Tibial nerve (tissue), 4 donors: ENCODE measurements around the gene DNAJC10.

Experiments
- EP300 ChIP-seq, 2 donors: sonication (generic); formaldehyde crosslinking; IDR thresholded peaks; one replicate each; pipeline ENCODE4 v1.6.1; 2017; ENCODE audit warnings: antibody characterized with exemption in 2 of 2, mild to moderate bottlenecking in 1 of 2
- POLR2A ChIP-seq, 2 donors: fragments of 450-650 bp; IDR thresholded peaks; one replicate each; pipeline ENCODE4 v1.6.1; 2017; ENCODE audit warnings: antibody characterized with exemption in 2 of 2, mild to moderate bottlenecking in 2 of 2, moderate library complexity in 2 of 2
- TF ChIP-seq, protein P1 (sequence below), 5 experiments: fragments of 200-600 bp in 3 of 5; fragments of 450-650 bp in 2 of 5; sonication (generic) in 3 of 5; IDR thresholded peaks; one replicate each; pipeline ENCODE4 v1.5.1; 2016 to 2019; ENCODE audit warnings: antibody characterized with exemption in 5 of 5, mild to moderate bottlenecking in 3 of 5, moderate library complexity in 2 of 5

DNA sequence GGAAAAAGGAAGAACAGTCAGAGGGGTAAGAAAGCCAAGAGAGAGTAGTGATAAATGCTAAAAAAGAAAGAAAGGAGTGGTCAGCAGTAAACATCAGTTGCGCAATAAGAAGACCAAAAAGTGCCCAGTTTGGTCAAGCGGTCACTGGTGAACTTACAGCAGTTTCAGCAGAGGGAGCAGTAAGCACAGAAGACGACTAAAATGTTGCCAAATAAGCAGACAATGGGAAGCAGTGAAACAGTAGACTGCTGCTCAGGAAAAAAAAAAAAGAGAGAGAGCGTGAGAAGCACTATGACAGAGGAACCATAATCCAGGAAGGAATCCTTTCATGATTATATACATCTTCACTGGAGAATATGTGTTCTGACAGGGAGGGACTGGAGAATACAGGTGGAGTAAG lies 45.8 kb downstream of the DNAJC10 start:
- TF ChIP-seq, protein P1, sequence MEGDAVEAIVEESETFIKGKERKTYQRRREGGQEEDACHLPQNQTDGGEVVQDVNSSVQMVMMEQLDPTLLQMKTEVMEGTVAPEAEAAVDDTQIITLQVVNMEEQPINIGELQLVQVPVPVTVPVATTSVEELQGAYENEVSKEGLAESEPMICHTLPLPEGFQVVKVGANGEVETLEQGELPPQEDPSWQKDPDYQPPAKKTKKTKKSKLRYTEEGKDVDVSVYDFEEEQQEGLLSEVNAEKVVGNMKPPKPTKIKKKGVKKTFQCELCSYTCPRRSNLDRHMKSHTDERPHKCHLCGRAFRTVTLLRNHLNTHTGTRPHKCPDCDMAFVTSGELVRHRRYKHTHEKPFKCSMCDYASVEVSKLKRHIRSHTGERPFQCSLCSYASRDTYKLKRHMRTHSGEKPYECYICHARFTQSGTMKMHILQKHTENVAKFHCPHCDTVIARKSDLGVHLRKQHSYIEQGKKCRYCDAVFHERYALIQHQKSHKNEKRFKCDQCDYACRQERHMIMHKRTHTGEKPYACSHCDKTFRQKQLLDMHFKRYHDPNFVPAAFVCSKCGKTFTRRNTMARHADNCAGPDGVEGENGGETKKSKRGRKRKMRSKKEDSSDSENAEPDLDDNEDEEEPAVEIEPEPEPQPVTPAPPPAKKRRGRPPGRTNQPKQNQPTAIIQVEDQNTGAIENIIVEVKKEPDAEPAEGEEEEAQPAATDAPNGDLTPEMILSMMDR (IDR thresholded peaks at IDR 0.05) = peak in 2 of 5 experiments; percentile 31 to 36
- TF ChIP-seq POLR2A (IDR thresholded peaks at IDR 0.05) (no peak), EP300 (IDR thresholded peaks at IDR 0.05) (no peak)
